AG09319 (cell line): ENCODE results near the gene MAPK6.
"Not testable (repeated sequence)": the region's sequence is repeated elsewhere in the genome, so short reads cannot be mapped to it uniquely, and the experiment has no call there.

Experiments used
- DNase-seq: peaks from one replicate; pipeline ENCODE4 v3.0.0-alpha.2; 2010; ENCODE audit warnings: low read depth; ENCODE audit errors: extremely low read depth
- CTCF ChIP-seq: IDR thresholded peaks from 2 replicates; pipeline ENCODE4 v1.5.1; 2011; ENCODE audit warnings: low read depth, mild to moderate bottlenecking, inconsistent platforms, low read length, moderate library complexity

Gene MAPK6

GRCh38 chr15:52078876-52079700, 60.1 kb downstream of the MAPK6 start:
- TF ChIP-seq CTCF = peak; percentile 88
- DNase-seq = no peak

DNA sequence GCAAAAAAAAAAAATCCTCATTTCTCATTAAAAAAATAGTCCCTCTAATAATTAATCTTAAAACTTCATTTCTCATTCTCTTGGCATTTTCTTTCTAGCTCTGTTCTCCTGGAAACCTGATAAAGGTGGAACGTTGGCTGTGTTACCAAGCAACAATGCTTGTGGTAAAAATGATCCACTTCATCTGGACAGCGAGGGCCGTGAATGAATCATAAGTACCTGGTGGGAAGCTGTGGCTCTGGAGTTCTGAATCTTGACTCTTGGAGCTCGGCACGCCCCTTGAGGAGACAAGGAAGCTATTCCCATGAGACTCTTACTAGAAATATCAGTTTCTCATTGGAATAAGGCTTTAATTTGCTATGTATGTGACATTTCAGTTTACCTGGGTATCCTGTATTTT, 61.0 kb downstream of the MAPK6 start:
- DNase-seq = no peak
- TF ChIP-seq CTCF = no peak

- no peak for TF ChIP-seq CTCF
- no peak for DNase-seq
These were observed 61.8 kb downstream of the MAPK6 start for GRCh38 chr15:52080706-52081392.

DNA sequence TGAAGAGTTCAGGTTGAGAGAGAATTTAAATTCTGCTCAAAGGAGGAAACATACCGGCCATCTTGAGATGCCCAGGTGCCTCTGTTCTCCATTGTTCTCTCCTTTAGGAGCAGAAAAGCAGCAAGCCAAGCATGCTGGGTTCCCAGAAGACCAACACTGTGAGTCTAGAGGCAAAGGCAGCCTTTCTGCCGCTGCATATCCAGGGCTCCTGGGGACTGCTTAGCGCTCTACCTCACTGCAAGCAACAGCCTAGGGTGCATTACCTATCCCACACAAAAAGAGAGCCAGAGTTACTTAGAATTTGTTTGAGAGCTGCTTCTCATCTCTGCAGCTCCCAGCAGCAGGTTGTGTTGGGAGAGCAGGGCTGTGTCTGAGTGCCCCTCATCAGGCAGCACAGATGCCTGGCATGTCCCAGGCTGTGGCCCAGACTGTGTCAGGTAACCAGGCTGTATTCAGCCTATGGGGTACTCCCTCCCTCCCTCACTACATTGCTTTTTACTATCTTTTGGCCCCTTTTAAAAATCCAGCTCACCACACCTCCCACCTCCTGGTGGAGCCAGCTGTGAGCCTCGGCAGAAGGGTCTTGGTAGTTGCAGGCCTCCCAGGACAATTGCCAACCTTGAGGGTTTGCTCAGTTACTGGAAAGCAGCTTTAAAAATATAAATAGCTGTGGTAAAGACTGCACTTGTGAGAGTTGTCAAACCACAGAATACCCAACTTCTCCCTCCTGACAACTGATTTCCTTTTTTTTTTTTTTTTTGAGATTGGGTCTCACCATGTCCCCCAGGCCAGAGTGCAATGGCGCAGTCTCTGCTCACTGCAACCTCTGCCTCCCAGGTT, 63.4 kb downstream of the MAPK6 start:
- TF ChIP-seq CTCF = no peak
- no peak for DNase-seq

GRCh38 chr15:52083037-52083359, 64.0 kb downstream of the MAPK6 start:
- DNase-seq = not testable (repeated sequence)

- no peak for DNase-seq
- TF ChIP-seq CTCF = no peak
These were observed 64.6 kb downstream of the MAPK6 start for GRCh38 chr15:52083603-52084002.

DNA sequence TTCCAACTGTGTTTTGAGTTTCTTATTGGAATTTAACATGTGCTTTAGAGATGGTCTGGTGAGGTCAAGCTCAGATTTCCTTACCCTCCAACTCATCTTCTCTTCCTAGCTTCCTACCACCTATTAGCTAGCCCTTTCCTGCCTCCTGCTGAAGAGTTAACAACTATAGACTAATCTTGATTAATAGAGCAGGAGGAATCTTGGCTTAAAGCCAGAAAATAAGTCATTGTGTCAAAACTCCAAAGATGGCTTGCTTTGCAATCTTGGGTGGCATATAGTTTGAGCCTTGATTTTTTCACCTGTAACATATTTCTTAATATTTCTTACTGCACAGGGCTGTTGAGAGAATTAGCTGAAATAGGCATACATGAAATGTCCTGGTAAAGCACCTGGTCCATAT, 66.3 kb downstream of the MAPK6 start:
- no peak for DNase-seq
- no peak for TF ChIP-seq CTCF
